HepG2 (cell line): ENCODE measurements around the gene GKN1. TPM values are rescaled to one million over a fixed set of nuclear protein-coding genes. Genes with fewer than 3 reads are reported as not detected.
A peak's percentile ranks its signal among the peaks of the same experiment; 100 is the strongest.

Source experiments
- ATF1 ChIP-seq: IDR thresholded peaks from 2 replicates; pipeline ENCODE4 v1.6.1; 2016; ENCODE audit warnings: mild to moderate bottlenecking, control low read depth
- ATF3 ChIP-seq: sonication (generic); formaldehyde crosslinking; IDR thresholded peaks from 2 replicates; pipeline ENCODE4 v1.4.0; 2020; ENCODE audit warnings: missing genetic modification reagents
- ATF4 ChIP-seq, 2 experiments: fragments of 450-650 bp in 1 of 2; sonication (generic) in 1 of 2; formaldehyde crosslinking; IDR thresholded peaks; 2 replicates each; pipeline versions ENCODE4 v1.5.0 to v1.8.0; 2020 to 2022; ENCODE audit warnings: mild to moderate bottlenecking in 1 of 2, missing genetic modification reagents in 1 of 2
- CBX1 ChIP-seq: IDR thresholded peaks from one replicate; pipeline ENCODE4 v1.6.1; 2016; ENCODE audit warnings: antibody characterized with exemption, low read depth
- FOXO4 ChIP-seq: sonication (generic); formaldehyde crosslinking; conservative IDR thresholded peaks from 2 replicates; pipeline ENCODE4 v1.8.1; 2023; ENCODE audit warnings: missing genetic modification reagents
- HNF4A ChIP-seq: sonication (generic); formaldehyde crosslinking; IDR thresholded peaks from 2 replicates; pipeline ENCODE4 v1.4.0; 2020; ENCODE audit warnings: missing genetic modification reagents
- HOXD1 ChIP-seq: sonication (generic); formaldehyde crosslinking; IDR thresholded peaks from 2 replicates; pipeline ENCODE4 v1.5.0; 2020; ENCODE audit warnings: missing genetic modification reagents
- KMT2B ChIP-seq: IDR thresholded peaks from 2 replicates; pipeline ENCODE4 v1.6.1; 2016; ENCODE audit warnings: missing genetic modification reagents, missing compliant biosample characterization
- MTA1 ChIP-seq: sonication (generic); formaldehyde crosslinking; IDR thresholded peaks from 2 replicates; pipeline ENCODE4 v1.4.0; 2020; ENCODE audit warnings: missing genetic modification reagents, mild to moderate bottlenecking, borderline replicate concordance
- REXO4 ChIP-seq: sonication (generic); formaldehyde crosslinking; IDR thresholded peaks from 2 replicates; pipeline ENCODE4 v1.8.0; 2022; ENCODE audit warnings: missing genetic modification reagents, mild to moderate bottlenecking, borderline replicate concordance
- SIN3B ChIP-seq: fragments of 150-350 bp; IDR thresholded peaks from 2 replicates; pipeline ENCODE4 v1.6.1; 2014; ENCODE audit warnings: low read length
- SMC3 ChIP-seq: IDR thresholded peaks from 2 replicates; pipeline ENCODE4 v1.6.1; 2011; ENCODE audit warnings: low read length, improper control_type of control experiment
- TCF7L2 ChIP-seq: IDR thresholded peaks from 2 replicates; pipeline ENCODE4 v1.6.1; 2011; ENCODE audit warnings: mild to moderate bottlenecking, low read depth, low read length, moderate library complexity
- TIGD3 ChIP-seq: sonication (generic); formaldehyde crosslinking; IDR thresholded peaks from 2 replicates; pipeline ENCODE4 v1.5.1; 2020; ENCODE audit warnings: mild to moderate bottlenecking, missing genetic modification reagents, borderline replicate concordance
- TRIM24 ChIP-seq: sonication (generic); formaldehyde crosslinking; IDR thresholded peaks from 2 replicates; pipeline ENCODE4 v1.8.0; 2022; ENCODE audit warnings: mild to moderate bottlenecking, missing genetic modification reagents
- ZBTB10 ChIP-seq: sonication (generic); formaldehyde crosslinking; IDR thresholded peaks from 2 replicates; pipeline ENCODE4 v1.4.0; 2020; ENCODE audit warnings: missing genetic modification reagents, borderline replicate concordance
- ZBTB25 ChIP-seq: IDR thresholded peaks from 2 replicates; pipeline ENCODE4 v1.6.1; 2018; ENCODE audit warnings: missing genetic modification reagents
- ZNF138 ChIP-seq: sonication (generic); formaldehyde crosslinking; IDR thresholded peaks from 2 replicates; pipeline ENCODE4 v1.5.0; 2020; ENCODE audit warnings: mild to moderate bottlenecking, low read depth, missing genetic modification reagents
- ZNF263 ChIP-seq: sonication (generic); formaldehyde crosslinking; IDR thresholded peaks from 2 replicates; pipeline ENCODE4 v1.4.0; 2020; ENCODE audit warnings: missing genetic modification reagents
- ZNF367 ChIP-seq: sonication (generic); formaldehyde crosslinking; IDR thresholded peaks from 2 replicates; pipeline ENCODE4 v1.4.0; 2020; ENCODE audit warnings: missing genetic modification reagents, borderline replicate concordance
- ZNF589 ChIP-seq: sonication (generic); formaldehyde crosslinking; conservative IDR thresholded peaks from 2 replicates; pipeline ENCODE4 v1.8.0; 2022; ENCODE audit warnings: mild to moderate bottlenecking, moderate library complexity, missing genetic modification reagents
- ZNF652 ChIP-seq: IDR thresholded peaks from 2 replicates; pipeline ENCODE4 v1.6.1; 2016; ENCODE audit warnings: low read depth, borderline replicate concordance
- ZNF850 ChIP-seq: sonication (generic); formaldehyde crosslinking; conservative IDR thresholded peaks from 2 replicates; pipeline ENCODE4 v1.9.0; 2021; ENCODE audit warnings: mild to moderate bottlenecking, missing genetic modification reagents
- ZSCAN21 ChIP-seq: sonication (generic); formaldehyde crosslinking; IDR thresholded peaks from 2 replicates; pipeline ENCODE4 v1.8.0; 2022; ENCODE audit warnings: mild to moderate bottlenecking, missing genetic modification reagents, moderate library complexity, borderline replicate concordance
- polyA plus RNA-seq, 8 experiments: library from polyadenylated mRNA; depleted of rRNA in 3 of 8; stranded (reverse) in 7 of 8; unstranded in 1 of 8; fragments of >200 nt; fragmentation: Illumina TruSeq in 4 of 8; extraction: Trizol in 4 of 8; gene quantifications; 2 replicates each; pipeline versions ENCODE4 v1.2.1 to v1.2.3, GENCODE V29; 2011 to 2016; ENCODE audit warnings: low read depth in 4 of 8, missing spikeins in 1 of 8, mixed read lengths in 1 of 8; ENCODE audit not compliant: insufficient read depth in 1 of 8
- total RNA-seq, 5 experiments: library from RNA; depleted of rRNA; stranded (reverse); fragments of >200 nt; fragmentation: Illumina TruSeq; extraction: Trizol; gene quantifications; 2 replicates each; pipeline ENCODE4 v1.2.3, GENCODE V29; 2016; ENCODE audit warnings: low read depth in 1 of 5

The GKN1 gene
- total and polyA plus RNA-seq, 2 of the 13 experiments (the other 11 are each of a cell fraction or from before 2014, with no cell fraction given): not detected

- TF ChIP-seq KMT2B (CRISPR knock-in tag): no peak
- no peak for TF ChIP-seq TRIM24 (CRISPR knock-in tag)
- no peak for TF ChIP-seq MTA1 (CRISPR knock-in tag)
- no peak for TF ChIP-seq ZSCAN21 (CRISPR knock-in tag)
- no peak for TF ChIP-seq ATF1
- peak; percentile 97 for TF ChIP-seq SMC3
- no peak for TF ChIP-seq ZNF589 (CRISPR knock-in tag)
- no peak for TF ChIP-seq REXO4 (CRISPR knock-in tag)
- no peak for TF ChIP-seq TCF7L2
- TF ChIP-seq ZNF263 (CRISPR knock-in tag): no peak
- no peak for TF ChIP-seq ATF3 (CRISPR knock-in tag)
- TF ChIP-seq ZNF850 (CRISPR knock-in tag): no peak
- TF ChIP-seq ZBTB10 (CRISPR knock-in tag): no peak
- TF ChIP-seq CBX1: no peak
- peak; percentile 27; the same call in 1 of the 2 replicates for TF ChIP-seq ZNF652 (CRISPR knock-in tag)
- 0 out of 2 replicates have a peak, but pooled peaks have one; percentile 29 for TF ChIP-seq HNF4A (CRISPR knock-in tag)
- no peak for TF ChIP-seq ZNF138
- TF ChIP-seq TIGD3 (CRISPR knock-in tag): no peak
- no peak for TF ChIP-seq SIN3B
- no peak for TF ChIP-seq ZNF367 (CRISPR knock-in tag)
- no peak for TF ChIP-seq FOXO4 (CRISPR knock-in tag)
- no peak for TF ChIP-seq ATF4 (CRISPR knock-in tag; IDR thresholded peaks at IDR 0.05)
- TF ChIP-seq HOXD1 (CRISPR knock-in tag): no peak
- TF ChIP-seq ZBTB25 (CRISPR knock-in tag): no peak
These were observed 51.6 kb downstream of the GKN1 start (continued) for GRCh38 chr2:69026026-69026425.
